HepG2 (cell line): ENCODE results near the gene MAP3K2. TPM values are rescaled to one million over a fixed set of nuclear protein-coding genes. Genes with fewer than 3 reads are reported as not detected.

Source experiments
- GABPA ChIP-seq, 2 experiments: IDR thresholded peaks; 2 replicates each; pipeline ENCODE4 v1.6.1; 2011 to 2016; ENCODE audit warnings: low read depth in 2 of 2, low read length in 1 of 2, missing biosample characterization in 1 of 2, missing genetic modification characterization in 1 of 2
- HOXA9 ChIP-seq: sonication (generic); formaldehyde crosslinking; IDR thresholded peaks from 2 replicates; pipeline ENCODE4 v1.8.1; 2022; ENCODE audit warnings: missing genetic modification reagents, mild to moderate bottlenecking, moderate library complexity, borderline replicate concordance
- MLX ChIP-seq: IDR thresholded peaks from 2 replicates; pipeline ENCODE4 v1.6.1; 2016
- RERE ChIP-seq: IDR thresholded peaks from 2 replicates; pipeline ENCODE4 v1.6.1; 2016; ENCODE audit warnings: low read depth, missing genetic modification reagents, missing compliant biosample characterization
- SMARCC2 ChIP-seq: fragments of 450-650 bp; IDR thresholded peaks from 2 replicates; pipeline ENCODE4 v1.6.1; 2017; ENCODE audit warnings: antibody characterized with exemption, mild to moderate bottlenecking
- TMF1 ChIP-seq: sonication (generic); formaldehyde crosslinking; IDR thresholded peaks from 2 replicates; pipeline ENCODE4 v1.8.1; 2022; ENCODE audit warnings: low read depth, missing genetic modification reagents
- ZNF280D ChIP-seq: sonication (generic); formaldehyde crosslinking; IDR thresholded peaks from 2 replicates; pipeline ENCODE4 v1.5.1; 2020; ENCODE audit warnings: mild to moderate bottlenecking, missing genetic modification reagents
- ZNF281 ChIP-seq: sonication (generic); formaldehyde crosslinking; IDR thresholded peaks from 2 replicates; pipeline ENCODE4 v1.4.0; 2020; ENCODE audit warnings: missing genetic modification reagents, borderline replicate concordance
- ZNF367 ChIP-seq: sonication (generic); formaldehyde crosslinking; IDR thresholded peaks from 2 replicates; pipeline ENCODE4 v1.4.0; 2020; ENCODE audit warnings: missing genetic modification reagents, borderline replicate concordance
- polyA plus RNA-seq, 8 experiments: library from polyadenylated mRNA; depleted of rRNA in 3 of 8; stranded (reverse) in 7 of 8; unstranded in 1 of 8; fragments of >200 nt; fragmentation: Illumina TruSeq in 4 of 8; extraction: Trizol in 4 of 8; gene quantifications; 2 replicates each; pipeline versions ENCODE4 v1.2.1 to v1.2.3, GENCODE V29; 2011 to 2016; ENCODE audit warnings: low read depth in 4 of 8, missing spikeins in 1 of 8, mixed read lengths in 1 of 8; ENCODE audit not compliant: insufficient read depth in 1 of 8
- total RNA-seq, 5 experiments: library from RNA; depleted of rRNA; stranded (reverse); fragments of >200 nt; fragmentation: Illumina TruSeq; extraction: Trizol; gene quantifications; 2 replicates each; pipeline ENCODE4 v1.2.3, GENCODE V29; 2016; ENCODE audit warnings: low read depth in 1 of 5
- TF ChIP-seq, protein P1 (sequence below): IDR thresholded peaks from 2 replicates; pipeline ENCODE4 v1.6.1; 2016; ENCODE audit warnings: low read depth, borderline replicate concordance

Gene MAP3K2
- total and polyA plus RNA-seq, 2 of the 13 experiments (the other 11 are each of a cell fraction or from before 2014, with no cell fraction given): 12.2 to 37.2 TPM

- no peak for TF ChIP-seq ZNF281
- TF ChIP-seq TMF1 (CRISPR knock-in tag): no peak
- TF ChIP-seq HOXA9: no peak
- no peak for TF ChIP-seq GABPA (IDR thresholded peaks at IDR 0.05; ENCODE audit: low read depth, low read length)
- TF ChIP-seq GABPA (CRISPR knock-in tag; IDR thresholded peaks at IDR 0.05; ENCODE audit: low read depth): no peak
- TF ChIP-seq ZNF367 (CRISPR knock-in tag): no peak
- TF ChIP-seq RERE (CRISPR knock-in tag): peak; percentile 46; the same call in 1 of the 2 replicates
- TF ChIP-seq, protein P1, sequence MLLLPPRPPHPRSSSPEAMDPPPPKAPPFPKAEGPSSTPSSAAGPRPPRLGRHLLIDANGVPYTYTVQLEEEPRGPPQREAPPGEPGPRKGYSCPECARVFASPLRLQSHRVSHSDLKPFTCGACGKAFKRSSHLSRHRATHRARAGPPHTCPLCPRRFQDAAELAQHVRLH (CRISPR knock-in tag): peak; percentile 26; the same call in 1 of the 2 replicates
- 0 out of 2 replicates have a peak, but pooled peaks have one; percentile 35 for TF ChIP-seq MLX (CRISPR knock-in tag)
- no peak for TF ChIP-seq SMARCC2
- no peak for TF ChIP-seq ZNF280D
Observed at GRCh38 chr2:127386764-127387654, 766 bp downstream of the MAP3K2 start (continued).
